ENCODE measurements around the gene TWIST2. TPM values are rescaled to one million over a fixed set of nuclear protein-coding genes. Genes with fewer than 3 reads are reported as not detected.

TWIST2 gene
- total and polyA plus RNA-seq, 9 of the 15 experiments (the other 6 are each of a cell fraction or from before 2014, with no cell fraction given), result not detected

GRCh38 chr2:238942726-238943300 is 94.9 kb downstream of the TWIST2 start:
- WGBS (ENCODE audit: insufficient coverage, low coverage, missing lambda C conversion rate), result 0% methylated on average over 13 of the region's 13 CpGs
- H3K9me1 ChIP-seq (ENCODE audit: control insufficient read depth, insufficient read depth, low read length), result no peaks in the 10 kb centered on the region
- CTCF ChIA-PET (ENCODE audit: low intra/inter-chr PET ratio), result no interaction called here
- H4K20me1 ChIP-seq (replicated peaks; ENCODE audit: control insufficient read depth, insufficient read depth, low read length), result no peaks in the 10 kb centered on the region
- H3K4me2 ChIP-seq (ENCODE audit: insufficient read depth, low read length), result no peak overlapping the region
- H3K27me3 ChIP-seq (ENCODE audit: control insufficient read depth in 2 of 2, insufficient read depth in 2 of 2, low read length in 2 of 2), result peaks cover 0 to 34% of the 10 kb centered on the region in 2 experiments; a peak in 2 of 5 replicates
- no peaks in the 10 kb centered on the region for H3K36me3 ChIP-seq (ENCODE audit: control insufficient read depth, insufficient read depth, low read length)
- H3K9ac ChIP-seq (ENCODE audit: insufficient read depth in 1 of 2, low read depth in 2 of 2, low read length in 2 of 2), result no peak overlapping the region
- in situ Hi-C loops (cut with MboI), result no loop called here
- intact Hi-C loops (cut with micrococcal nuclease), result no loop called here
- H3K79me2 ChIP-seq (ENCODE audit: control insufficient read depth, insufficient read depth, low read length), result no peaks in the 10 kb centered on the region
- no peak overlapping the region for H3K27ac ChIP-seq (ENCODE audit: extremely low read depth, low read depth, low read length)
- POLR2A ChIA-PET, result interaction anchor here (1.2 kb wide), 1 partner anchor 26 kb away, joined by 3 read pairs; no protein-coding TSS in a partner anchor
- H3K4me1 ChIP-seq (replicated peaks in 1 of 2; ENCODE audit: control insufficient read depth in 2 of 2, insufficient read depth in 2 of 2, low read length in 2 of 2), result no peaks in the 10 kb centered on the region
- ATAC-seq (no peak), DNase-seq (ENCODE audit: extremely low read depth in 1 of 4, low spot score in 3 of 4) (no peak), FAIRE-seq (no peak)
- no TSS peak for BruUV-seq (replicated peaks)
- no peak overlapping the region for H3K4me3 ChIP-seq
- H3K9me3 ChIP-seq (replicated peaks; ENCODE audit: control insufficient read depth, insufficient read depth, low read depth, low read length), result no peaks in the 10 kb centered on the region
- no peak overlapping the region for H2AFZ ChIP-seq (ENCODE audit: low read depth, low read length)
- TF ChIP-seq TEAD1 (CRISPR knock-in tag; IDR thresholded peaks at IDR 0.05), result no peak
- TF ChIP-seq FOSL1 (tag; conservative IDR thresholded peaks at IDR 0.05), result no peak
- no peak for TF ChIP-seq BDP1 (IDR thresholded peaks at IDR 0.05; ENCODE audit: insufficient read depth, insufficient read length)
- TF ChIP-seq SRSF1 (IDR thresholded peaks at IDR 0.05; ENCODE audit: low read depth, low read length), result no peak
- TF ChIP-seq ZBTB5 (IDR thresholded peaks at IDR 0.05), result no peak
- no peak for TF ChIP-seq DLX4 (CRISPR knock-in tag; IDR thresholded peaks at IDR 0.05)
- TF ChIP-seq, protein P1, sequence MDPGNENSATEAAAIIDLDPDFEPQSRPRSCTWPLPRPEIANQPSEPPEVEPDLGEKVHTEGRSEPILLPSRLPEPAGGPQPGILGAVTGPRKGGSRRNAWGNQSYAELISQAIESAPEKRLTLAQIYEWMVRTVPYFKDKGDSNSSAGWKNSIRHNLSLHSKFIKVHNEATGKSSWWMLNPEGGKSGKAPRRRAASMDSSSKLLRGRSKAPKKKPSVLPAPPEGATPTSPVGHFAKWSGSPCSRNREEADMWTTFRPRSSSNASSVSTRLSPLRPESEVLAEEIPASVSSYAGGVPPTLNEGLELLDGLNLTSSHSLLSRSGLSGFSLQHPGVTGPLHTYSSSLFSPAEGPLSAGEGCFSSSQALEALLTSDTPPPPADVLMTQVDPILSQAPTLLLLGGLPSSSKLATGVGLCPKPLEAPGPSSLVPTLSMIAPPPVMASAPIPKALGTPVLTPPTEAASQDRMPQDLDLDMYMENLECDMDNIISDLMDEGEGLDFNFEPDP (CRISPR knock-in tag; IDR thresholded peaks at IDR 0.05), result no peak
- TF ChIP-seq ZFPM2 (CRISPR knock-in tag; IDR thresholded peaks at IDR 0.05), result no peak
- no peak for TF ChIP-seq ATF6 (CRISPR knock-in tag; IDR thresholded peaks at IDR 0.05)
- no peak for TF ChIP-seq HNRNPUL1 (IDR thresholded peaks at IDR 0.05; ENCODE audit: low read length)
- TF ChIP-seq MECOM (CRISPR knock-in tag; IDR thresholded peaks at IDR 0.05), result no peak
- TF ChIP-seq, protein P2, sequence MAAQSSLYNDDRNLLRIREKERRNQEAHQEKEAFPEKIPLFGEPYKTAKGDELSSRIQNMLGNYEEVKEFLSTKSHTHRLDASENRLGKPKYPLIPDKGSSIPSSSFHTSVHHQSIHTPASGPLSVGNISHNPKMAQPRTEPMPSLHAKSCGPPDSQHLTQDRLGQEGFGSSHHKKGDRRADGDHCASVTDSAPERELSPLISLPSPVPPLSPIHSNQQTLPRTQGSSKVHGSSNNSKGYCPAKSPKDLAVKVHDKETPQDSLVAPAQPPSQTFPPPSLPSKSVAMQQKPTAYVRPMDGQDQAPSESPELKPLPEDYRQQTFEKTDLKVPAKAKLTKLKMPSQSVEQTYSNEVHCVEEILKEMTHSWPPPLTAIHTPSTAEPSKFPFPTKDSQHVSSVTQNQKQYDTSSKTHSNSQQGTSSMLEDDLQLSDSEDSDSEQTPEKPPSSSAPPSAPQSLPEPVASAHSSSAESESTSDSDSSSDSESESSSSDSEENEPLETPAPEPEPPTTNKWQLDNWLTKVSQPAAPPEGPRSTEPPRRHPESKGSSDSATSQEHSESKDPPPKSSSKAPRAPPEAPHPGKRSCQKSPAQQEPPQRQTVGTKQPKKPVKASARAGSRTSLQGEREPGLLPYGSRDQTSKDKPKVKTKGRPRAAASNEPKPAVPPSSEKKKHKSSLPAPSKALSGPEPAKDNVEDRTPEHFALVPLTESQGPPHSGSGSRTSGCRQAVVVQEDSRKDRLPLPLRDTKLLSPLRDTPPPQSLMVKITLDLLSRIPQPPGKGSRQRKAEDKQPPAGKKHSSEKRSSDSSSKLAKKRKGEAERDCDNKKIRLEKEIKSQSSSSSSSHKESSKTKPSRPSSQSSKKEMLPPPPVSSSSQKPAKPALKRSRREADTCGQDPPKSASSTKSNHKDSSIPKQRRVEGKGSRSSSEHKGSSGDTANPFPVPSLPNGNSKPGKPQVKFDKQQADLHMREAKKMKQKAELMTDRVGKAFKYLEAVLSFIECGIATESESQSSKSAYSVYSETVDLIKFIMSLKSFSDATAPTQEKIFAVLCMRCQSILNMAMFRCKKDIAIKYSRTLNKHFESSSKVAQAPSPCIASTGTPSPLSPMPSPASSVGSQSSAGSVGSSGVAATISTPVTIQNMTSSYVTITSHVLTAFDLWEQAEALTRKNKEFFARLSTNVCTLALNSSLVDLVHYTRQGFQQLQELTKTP (IDR thresholded peaks at IDR 0.05; ENCODE audit: low read depth in 1 of 2, partially characterized antibody in 2 of 2), result no peak

Measured in K562 (cell line).